HepG2 (cell line): ENCODE results near the gene GADD45G. TPM values are rescaled to one million over a fixed set of nuclear protein-coding genes. Genes with fewer than 3 reads are reported as not detected.

Experiments used
- ATAC-seq: fragments of 200-7000 bp; cut with Tn5 transposase; 3 replicates; pipeline ENCODE4 v1.9.1; 2020; ENCODE audit warnings: mild to moderate bottlenecking, moderate library complexity
- BruUV-seq: library from RNA; stranded (reverse); fragments of 400-500 nt; replicated peaks from 2 replicates; lab custom pipeline; 2021; lab: Mats Ljungman, UMichigan
- CTCF ChIA-PET: fragments of 300-600 bp; formaldehyde crosslinking; extraction: SDS; loops from one replicate; lab custom pipeline; 2021; ENCODE audit warnings: low total read pairs, inconsistent platforms, low intra/inter-chr PET ratio; lab: Yijun Ruan, JAX
- POLR2A ChIA-PET: fragments of 350-600 bp; sonication (Branson Sonifier 250); formaldehyde crosslinking; loops from one replicate; lab custom pipeline; 2020; ENCODE audit warnings: antibody characterized with exemption, inconsistent platforms; lab: Yijun Ruan, JAX
- DNase-seq: peaks from one replicate; pipeline ENCODE4 v3.0.0-alpha.2; 2015; ENCODE audit warnings: low spot score
- FAIRE-seq: peaks from 3 replicates; lab custom pipeline; 2011; peaks lifted over from hg19 to GRCh38; lab: Jason Lieb, UNC
- H2AFZ ChIP-seq: one replicate; pipeline ENCODE4 v1.6.1; 2011; ENCODE audit warnings: low read length, inconsistent platforms
- H3K27ac ChIP-seq: fragments of 300-600 bp; 3 replicates; pipeline ENCODE4 v1.8.0; 2011; ENCODE audit warnings: mixed run types, mild to moderate bottlenecking, mixed read lengths, low read length, inconsistent platforms; ENCODE audit not compliant: insufficient read depth; ENCODE audit errors: extremely low read length
- H3K27me3 ChIP-seq, 2 experiments: fragments of 200-600 bp in 1 of 2; 2 replicates in 1 of 2; 3 replicates in 1 of 2; pipeline versions ENCODE4 v1.6.0 to v1.8.0; 2011; ENCODE audit warnings: low read length in 2 of 2, mild to moderate bottlenecking in 2 of 2, moderate library complexity in 2 of 2, inconsistent platforms in 1 of 2; ENCODE audit not compliant: insufficient read depth in 2 of 2, control insufficient read depth in 1 of 2
- H3K36me3 ChIP-seq, 2 experiments: fragments of 200-600 bp in 1 of 2; replicated peaks in 1 of 2; 2 replicates in 1 of 2; 3 replicates in 1 of 2; pipeline versions ENCODE4 v1.5.1 to v1.8.0; 2011; ENCODE audit warnings: low read length in 2 of 2, inconsistent platforms in 1 of 2; ENCODE audit not compliant: insufficient read depth in 2 of 2, control insufficient read depth in 1 of 2
- H3K4me1 ChIP-seq: 2 replicates; pipeline ENCODE4 v1.5.1; 2012; ENCODE audit warnings: low read length, inconsistent platforms; ENCODE audit not compliant: insufficient read depth
- H3K4me2 ChIP-seq: 2 replicates; pipeline ENCODE4 v1.6.0; 2011; ENCODE audit warnings: low read depth, low read length, inconsistent platforms
- H3K4me3 ChIP-seq, 3 experiments: fragments of 200-600 bp in 1 of 3; sonication (generic), shearing (Covaris generic) in 1 of 3; replicated peaks in 1 of 3; 2 replicates each; pipeline ENCODE4 v1.5.1; 2011 to 2016; ENCODE audit warnings: low read length in 3 of 3, inconsistent platforms in 2 of 3, low read depth in 2 of 3, mild to moderate bottlenecking in 2 of 3, control low read depth in 1 of 3, mixed read lengths in 1 of 3; ENCODE audit not compliant: insufficient read depth in 1 of 3
- H3K79me2 ChIP-seq: one replicate; pipeline ENCODE4 v1.6.1; 2011; ENCODE audit warnings: low read length, inconsistent platforms; ENCODE audit not compliant: insufficient read depth
- H3K9ac ChIP-seq: 2 replicates; pipeline ENCODE4 v1.6.0; 2011; ENCODE audit warnings: mild to moderate bottlenecking, low read depth, low read length, inconsistent platforms; ENCODE audit not compliant: insufficient read depth
- H3K9me3 ChIP-seq: 2 replicates; pipeline ENCODE4 v1.5.1; 2012; ENCODE audit warnings: mild to moderate bottlenecking, low read length
- H4K20me1 ChIP-seq: 2 replicates; pipeline ENCODE4 v1.6.0; 2011; ENCODE audit warnings: inconsistent platforms, mild to moderate bottlenecking, low read length, moderate library complexity; ENCODE audit not compliant: insufficient read depth
- GLI4 ChIP-seq: sonication (generic); formaldehyde crosslinking; IDR thresholded peaks from 2 replicates; pipeline ENCODE4 v1.5.1; 2020; ENCODE audit warnings: missing genetic modification reagents, mild to moderate bottlenecking, moderate library complexity, borderline replicate concordance
- HNRNPL ChIP-seq: fragments of 200-400 bp; formaldehyde crosslinking; IDR thresholded peaks from 2 replicates; pipeline ENCODE4 v1.6.1; 2017; ENCODE audit warnings: mild to moderate bottlenecking, low read depth, low read length
- NR3C1 ChIP-seq: sonication (generic); formaldehyde crosslinking; IDR thresholded peaks from 2 replicates; pipeline ENCODE4 v1.4.0; 2020; ENCODE audit warnings: missing genetic modification reagents
- PHF21A ChIP-seq: sonication (generic); formaldehyde crosslinking; IDR thresholded peaks from 2 replicates; pipeline ENCODE4 v1.5.0; 2020; ENCODE audit warnings: mild to moderate bottlenecking, missing genetic modification reagents
- ZNF556 ChIP-seq: sonication (generic); formaldehyde crosslinking; IDR thresholded peaks from 2 replicates; pipeline ENCODE4 v1.4.0; 2020; ENCODE audit warnings: mild to moderate bottlenecking, missing genetic modification reagents, borderline replicate concordance
- WGBS: methylation state at CpG from one replicate; pipeline ENCODE4 v1.1.6; 2017; ENCODE audit warnings: low lambda C conversion rate; 5-methylcytosine and 5-hydroxymethylcytosine counted together
- in situ Hi-C: cut with HindIII; loops from 2 replicates; pipeline ENCODE4 v1.10.0; 2017; ENCODE audit warnings: low pct_unique_long_range_greater_than_20kb; ENCODE audit not compliant: extremely low pct_ligation_motif_present
- intact Hi-C: fragments of 100-400 bp; cut with micrococcal nuclease; formaldehyde crosslinking; loops from one replicate; pipeline ENCODE4 v1.10.0; 2022; ENCODE audit not compliant: unreplicated experiment
- polyA plus RNA-seq, 8 experiments: library from polyadenylated mRNA; depleted of rRNA in 3 of 8; stranded (reverse) in 7 of 8; unstranded in 1 of 8; fragments of >200 nt; fragmentation: Illumina TruSeq in 4 of 8; extraction: Trizol in 4 of 8; gene quantifications; 2 replicates each; pipeline versions ENCODE4 v1.2.1 to v1.2.3, GENCODE V29; 2011 to 2016; ENCODE audit warnings: low read depth in 4 of 8, missing spikeins in 1 of 8, mixed read lengths in 1 of 8; ENCODE audit not compliant: insufficient read depth in 1 of 8
- total RNA-seq, 5 experiments: library from RNA; depleted of rRNA; stranded (reverse); fragments of >200 nt; fragmentation: Illumina TruSeq; extraction: Trizol; gene quantifications; 2 replicates each; pipeline ENCODE4 v1.2.3, GENCODE V29; 2016; ENCODE audit warnings: low read depth in 1 of 5
- TF ChIP-seq, protein P1 (sequence below): sonication (generic); formaldehyde crosslinking; IDR thresholded peaks from 2 replicates; pipeline ENCODE4 v1.5.0; 2020; ENCODE audit warnings: missing genetic modification reagents
- TF ChIP-seq, protein P2 (sequence below): sonication (generic); formaldehyde crosslinking; IDR thresholded peaks from 2 replicates; pipeline ENCODE4 v1.4.0; 2020; ENCODE audit warnings: missing genetic modification reagents
- TF ChIP-seq, protein P3 (sequence below): sonication (generic); formaldehyde crosslinking; IDR thresholded peaks from 2 replicates; pipeline ENCODE4 v1.4.0; 2020; ENCODE audit warnings: low read depth, missing genetic modification reagents

GADD45G gene
- total and polyA plus RNA-seq, 2 of the 13 experiments (the other 11 are each of a cell fraction or from before 2014, with no cell fraction given) = not detected

DNA sequence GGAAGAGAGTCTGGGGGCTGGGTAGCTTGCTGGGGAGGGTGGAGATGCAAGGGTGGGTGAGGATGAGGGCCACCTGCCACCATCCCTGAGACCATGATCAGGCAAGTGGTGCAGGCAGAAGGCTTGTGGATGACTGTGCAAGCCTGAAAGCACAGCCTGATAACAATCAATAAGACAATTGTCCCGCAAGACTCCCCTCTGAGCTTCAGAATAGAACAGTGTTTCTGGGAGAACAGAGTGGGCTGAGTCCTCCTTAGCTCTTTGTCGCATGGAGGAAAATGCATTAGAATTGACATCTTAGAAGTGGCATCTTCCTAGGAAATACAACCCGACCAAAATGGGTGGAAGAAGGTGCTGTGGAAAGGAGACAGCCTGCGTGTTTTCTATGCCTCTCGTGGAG lies 6.6 kb downstream of the GADD45G start:
- peaks cover 0 to 29% of the 10 kb centered on the region in 2 experiments; a peak in 4 of 5 replicates for H3K27me3 ChIP-seq

More for the DNA sequence above, 6.6 kb downstream of the GADD45G start:
- FAIRE-seq (no peak), ATAC-seq (no peak), DNase-seq (no peak)
- no peaks in the 10 kb centered on the region for H3K36me3 ChIP-seq
- POLR2A ChIA-PET = no interaction called here
- no peaks in the 10 kb centered on the region for H3K79me2 ChIP-seq
- BruUV-seq = no TSS peak
- intact Hi-C loops = no loop called here
- H3K27ac ChIP-seq = no peak overlapping the region
- H3K4me1 ChIP-seq = peaks cover 4% of the 10 kb centered on the region
- H4K20me1 ChIP-seq = no peaks in the 10 kb centered on the region
- H3K9ac ChIP-seq = no peak overlapping the region
- no peak overlapping the region for H2AFZ ChIP-seq
- H3K4me3 ChIP-seq = no peak overlapping the region
- TF ChIP-seq, protein P1, sequence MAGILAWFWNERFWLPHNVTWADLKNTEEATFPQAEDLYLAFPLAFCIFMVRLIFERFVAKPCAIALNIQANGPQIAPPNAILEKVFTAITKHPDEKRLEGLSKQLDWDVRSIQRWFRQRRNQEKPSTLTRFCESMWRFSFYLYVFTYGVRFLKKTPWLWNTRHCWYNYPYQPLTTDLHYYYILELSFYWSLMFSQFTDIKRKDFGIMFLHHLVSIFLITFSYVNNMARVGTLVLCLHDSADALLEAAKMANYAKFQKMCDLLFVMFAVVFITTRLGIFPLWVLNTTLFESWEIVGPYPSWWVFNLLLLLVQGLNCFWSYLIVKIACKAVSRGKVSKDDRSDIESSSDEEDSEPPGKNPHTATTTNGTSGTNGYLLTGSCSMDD (CRISPR knock-in tag) = no peak
- TF ChIP-seq PHF21A (CRISPR knock-in tag) (no peak), ZNF556 (no peak), GLI4 (CRISPR knock-in tag) (no peak), HNRNPL (no peak), NR3C1 (no peak)
- TF ChIP-seq, protein P2, sequence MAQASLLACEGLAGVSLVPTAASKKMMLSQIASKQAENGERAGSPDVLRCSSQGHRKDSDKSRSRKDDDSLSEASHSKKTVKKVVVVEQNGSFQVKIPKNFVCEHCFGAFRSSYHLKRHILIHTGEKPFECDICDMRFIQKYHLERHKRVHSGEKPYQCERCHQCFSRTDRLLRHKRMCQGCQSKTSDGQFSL (CRISPR knock-in tag) = no peak
- TF ChIP-seq, protein P3, sequence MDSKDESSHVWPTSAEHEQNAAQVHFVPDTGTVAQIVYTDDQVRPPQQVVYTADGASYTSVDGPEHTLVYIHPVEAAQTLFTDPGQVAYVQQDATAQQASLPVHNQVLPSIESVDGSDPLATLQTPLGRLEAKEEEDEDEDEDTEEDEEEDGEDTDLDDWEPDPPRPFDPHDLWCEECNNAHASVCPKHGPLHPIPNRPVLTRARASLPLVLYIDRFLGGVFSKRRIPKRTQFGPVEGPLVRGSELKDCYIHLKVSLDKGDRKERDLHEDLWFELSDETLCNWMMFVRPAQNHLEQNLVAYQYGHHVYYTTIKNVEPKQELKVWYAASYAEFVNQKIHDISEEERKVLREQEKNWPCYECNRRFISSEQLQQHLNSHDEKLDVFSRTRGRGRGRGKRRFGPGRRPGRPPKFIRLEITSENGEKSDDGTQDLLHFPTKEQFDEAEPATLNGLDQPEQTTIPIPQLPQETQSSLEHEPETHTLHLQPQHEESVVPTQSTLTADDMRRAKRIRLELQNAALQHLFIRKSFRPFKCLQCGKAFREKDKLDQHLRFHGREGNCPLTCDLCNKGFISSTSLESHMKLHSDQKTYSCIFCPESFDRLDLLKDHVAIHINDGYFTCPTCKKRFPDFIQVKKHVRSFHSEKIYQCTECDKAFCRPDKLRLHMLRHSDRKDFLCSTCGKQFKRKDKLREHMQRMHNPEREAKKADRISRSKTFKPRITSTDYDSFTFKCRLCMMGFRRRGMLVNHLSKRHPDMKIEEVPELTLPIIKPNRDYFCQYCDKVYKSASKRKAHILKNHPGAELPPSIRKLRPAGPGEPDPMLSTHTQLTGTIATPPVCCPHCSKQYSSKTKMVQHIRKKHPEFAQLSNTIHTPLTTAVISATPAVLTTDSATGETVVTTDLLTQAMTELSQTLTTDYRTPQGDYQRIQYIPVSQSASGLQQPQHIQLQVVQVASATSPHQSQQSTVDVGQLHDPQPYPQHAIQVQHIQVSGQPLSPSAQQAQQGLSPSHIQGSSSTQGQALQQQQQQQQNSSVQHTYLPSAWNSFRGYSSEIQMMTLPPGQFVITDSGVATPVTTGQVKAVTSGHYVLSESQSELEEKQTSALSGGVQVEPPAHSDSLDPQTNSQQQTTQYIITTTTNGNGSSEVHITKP (CRISPR knock-in tag) = no peak
- WGBS = 42% methylated on average over 5 of the region's 5 CpGs
- H3K9me3 ChIP-seq = no peaks in the 10 kb centered on the region
- CTCF ChIA-PET = no interaction called here
- in situ Hi-C loops = no loop called here
- no peak overlapping the region for H3K4me2 ChIP-seq
